Right cardiac atrium (tissue), 5 donors: ENCODE measurements around the gene SHROOM4. TPM values are rescaled to one million over a fixed set of nuclear protein-coding genes. Genes with fewer than 3 reads are reported as not detected.

Source experiments
- ATAC-seq, 2 donors: fragments of 200-7000 bp; cut with Tn5 transposase; one replicate each; pipeline versions ENCODE4 v1.8.0 to v1.9.1; 2020; ENCODE audit warnings: moderate library complexity in 2 of 2, mild to moderate bottlenecking in 1 of 2
- DNase-seq, 3 donors: peaks; one replicate each; pipeline ENCODE4 v3.0.0-alpha.2; 2020
- H3K27ac ChIP-seq: one replicate; pipeline ENCODE4 v1.5.1; 2013; ENCODE audit warnings: mild to moderate bottlenecking, low read length, control low read depth, moderate library complexity
- H3K27me3 ChIP-seq: one replicate; pipeline ENCODE4 v1.6.1; 2013; ENCODE audit not compliant: control insufficient read depth, insufficient read depth
- H3K4me1 ChIP-seq: one replicate; pipeline ENCODE4 v1.6.1; 2013; ENCODE audit warnings: low read length; ENCODE audit not compliant: control insufficient read depth, insufficient read depth
- H3K4me3 ChIP-seq: one replicate; pipeline ENCODE4 v1.5.1; 2013; ENCODE audit warnings: low read length, control low read depth
- H3K9me3 ChIP-seq: one replicate; pipeline ENCODE4 v1.6.1; 2013; ENCODE audit warnings: low read length; ENCODE audit not compliant: control insufficient read depth
- WGBS: extraction: QIAGEN DNeasy Blood & Tissue Kit; methylation state at CpG from one replicate; pipeline ENCODE4 v1.1.7; 2013; 5-methylcytosine and 5-hydroxymethylcytosine counted together
- intact Hi-C, 4 donors: fragments of 100-400 bp; cut with DNase I; formaldehyde crosslinking; loops; one replicate each; pipeline versions ENCODE4 v1.11.0 to v1.14.0; 2022 to 2023
- polyA plus RNA-seq: library from polyadenylated mRNA; stranded (reverse); fragments of 200-250 nt; gene quantifications from one replicate; pipeline ENCODE4 v1.2.3, GENCODE V29; 2013
- total RNA-seq, 4 donors: library from RNA; stranded (reverse); fragmentation: NEBNext Ultra II Directional; extraction: Animal tissue kit (Norgen Biotek cat#: 25700); gene quantifications; one replicate each; pipeline ENCODE4 v1.2.1, GENCODE V29; 2021
- donor health status: healthy with polysubstance abuse.
- donor health status: DM: no; HTN: yes; CAD: no.
- donor health status: DM: no; HTN: no; CAD: no.
- donor health status: DM: no; HTN: yes; CAD: no; lungs with severe emphysema.
- donor health status: DM: yes; HTN: yes; CAD: no.

The SHROOM4 gene
- total and polyA plus RNA-seq, 5 donors, result 6.2 to 12.9 (median 9.0) TPM

DNA sequence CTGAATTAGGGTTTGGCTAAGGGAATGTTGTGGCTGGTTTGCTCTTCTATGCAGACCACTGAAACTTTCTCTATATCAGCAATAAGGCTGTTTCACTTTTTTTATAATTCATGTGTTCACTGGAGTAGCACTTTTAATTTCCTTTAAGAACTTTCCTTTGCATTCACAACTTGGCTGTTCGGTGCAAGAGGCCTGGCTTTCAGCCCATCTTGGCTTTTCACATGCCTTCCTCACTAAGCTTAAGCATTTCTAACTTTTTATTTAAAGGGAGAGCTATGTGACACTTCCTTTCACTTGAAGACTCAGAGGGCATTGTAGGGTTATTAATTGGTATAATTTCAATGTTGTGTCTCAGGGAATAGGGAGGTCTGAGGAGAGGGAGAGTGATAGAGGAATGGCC, 142.3 kb downstream of the SHROOM4 start:
- intact Hi-C loops, result no loop called here
- H3K4me3 ChIP-seq, result no peak overlapping the region
- no peak for DNase-seq
- no peak for ATAC-seq
- H3K27me3 ChIP-seq, result no peaks in the 10 kb centered on the region
- H3K27ac ChIP-seq, result no peak overlapping the region
- 24% methylated on average over 1 of the region's 1 CpG for WGBS
- H3K9me3 ChIP-seq, result no peaks in the 10 kb centered on the region
- H3K4me1 ChIP-seq, result no peaks in the 10 kb centered on the region

- no peak for DNase-seq
- Histone ChIP-seq H3K4me1 (no peaks in the 10 kb centered on the region), H3K27me3 (no peaks in the 10 kb centered on the region), H3K4me3 (no peak overlapping the region), H3K27ac (no peak overlapping the region), H3K9me3 (no peaks in the 10 kb centered on the region)
- WGBS, result 94% methylated on average over 1 of the region's 1 CpG
- no peak for ATAC-seq
- intact Hi-C loops, result no loop called here
These were observed 145.1 kb downstream of the SHROOM4 start for GRCh38 chrX:50668860-50669259.

DNA sequence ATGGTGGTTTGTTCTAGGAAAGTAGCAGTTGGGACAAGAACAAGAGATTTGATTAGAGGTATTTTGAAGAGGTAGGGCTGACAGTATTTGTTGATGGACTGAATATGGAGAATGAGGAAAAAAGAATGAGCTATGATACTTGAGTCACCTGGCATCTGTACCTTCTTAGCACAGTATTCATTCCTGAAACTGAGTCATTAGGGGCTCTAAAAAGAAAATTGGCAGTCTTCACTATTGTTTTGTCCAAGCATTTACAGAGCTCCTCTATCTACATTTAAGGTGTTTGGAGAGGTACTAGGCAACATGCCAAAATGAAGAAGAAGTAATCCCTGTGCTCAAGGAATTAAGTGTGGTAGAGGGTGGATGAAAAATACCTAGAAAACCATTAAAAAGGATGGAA, 165.8 kb downstream of the SHROOM4 start:
- Histone ChIP-seq H3K4me3 (no peak overlapping the region), H3K27ac (no peak overlapping the region), H3K9me3 (no peaks in the 10 kb centered on the region), H3K4me1 (no peaks in the 10 kb centered on the region), H3K27me3 (no peaks in the 10 kb centered on the region)
- DNase-seq (no peak), ATAC-seq (no peak)
- intact Hi-C loops, result no loop called here

DNA sequence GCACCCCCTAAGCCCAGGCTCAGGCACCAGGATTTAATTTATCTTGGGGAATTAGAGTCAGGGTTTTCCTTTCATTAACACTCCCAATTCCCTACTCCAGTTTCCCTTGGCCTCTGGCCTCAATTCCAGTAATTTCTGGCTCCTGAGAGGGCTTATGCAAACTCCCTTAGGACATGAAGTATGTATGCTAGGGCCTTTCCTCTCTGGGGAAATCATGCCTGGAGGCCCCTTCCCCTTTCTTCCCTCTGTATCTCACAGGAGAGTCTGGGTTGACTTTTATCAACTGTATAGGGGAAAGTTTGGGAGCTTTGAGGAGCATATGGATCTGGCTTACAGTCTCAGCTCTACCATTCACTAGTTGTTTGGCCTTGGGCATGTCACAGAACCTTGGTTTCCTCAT, 169.5 kb downstream of the SHROOM4 start:
- Histone ChIP-seq H3K27me3 (no peaks in the 10 kb centered on the region), H3K9me3 (no peaks in the 10 kb centered on the region), H3K4me3 (no peak overlapping the region), H3K4me1 (no peaks in the 10 kb centered on the region), H3K27ac (peak overlapping the region; percentile 62)
- no peak for ATAC-seq
- intact Hi-C loops, result no loop called here
- DNase-seq, result no peak

- peak; percentile 86 to 87 for ATAC-seq
- peak; percentile 57 to 71 (median 70) for DNase-seq
- intact Hi-C loops, result no loop called here
- H3K4me3 ChIP-seq, result peak overlapping the region; percentile 67
- no peaks in the 10 kb centered on the region for H3K9me3 ChIP-seq
- 64% methylated on average over 7 of the region's 7 CpGs for WGBS
- H3K4me1 ChIP-seq, result peaks cover 2% of the 10 kb centered on the region
- H3K27me3 ChIP-seq, result no peaks in the 10 kb centered on the region
- H3K27ac ChIP-seq, result peak overlapping the region; percentile 62
These were observed 170.4 kb downstream of the SHROOM4 start for GRCh38 chrX:50643525-50644137.

DNA sequence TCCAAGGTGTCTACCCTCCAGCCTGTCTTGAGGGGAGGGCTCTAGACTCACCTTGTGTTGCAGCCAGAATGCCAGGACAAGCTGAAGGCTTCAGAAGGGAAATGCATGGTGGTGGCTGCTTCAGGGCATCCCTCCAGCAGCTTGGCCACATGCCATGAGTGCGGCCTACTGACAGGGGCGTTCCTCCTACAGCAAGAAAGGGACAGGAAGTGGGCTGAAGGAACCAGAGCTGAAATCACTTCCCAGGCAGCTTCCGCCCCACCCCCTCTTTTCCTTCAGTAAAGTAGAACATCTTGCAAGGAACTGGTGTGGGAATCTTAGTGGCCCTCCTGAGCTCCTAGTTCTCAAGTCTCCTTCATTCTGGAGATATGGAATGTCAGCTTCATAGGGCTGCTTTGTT, 175.9 kb downstream of the SHROOM4 start:
- peak; percentile 78 to 89 (median 84) for DNase-seq
- Histone ChIP-seq H3K9me3 (no peaks in the 10 kb centered on the region), H3K27me3 (no peaks in the 10 kb centered on the region), H3K4me1 (peaks cover 4% of the 10 kb centered on the region), H3K27ac (no peak overlapping the region), H3K4me3 (no peak overlapping the region)
- ATAC-seq, result peak; percentile 38 to 76
- intact Hi-C loops, result no loop called here
- WGBS, result 44% methylated on average over 3 of the region's 3 CpGs

DNA sequence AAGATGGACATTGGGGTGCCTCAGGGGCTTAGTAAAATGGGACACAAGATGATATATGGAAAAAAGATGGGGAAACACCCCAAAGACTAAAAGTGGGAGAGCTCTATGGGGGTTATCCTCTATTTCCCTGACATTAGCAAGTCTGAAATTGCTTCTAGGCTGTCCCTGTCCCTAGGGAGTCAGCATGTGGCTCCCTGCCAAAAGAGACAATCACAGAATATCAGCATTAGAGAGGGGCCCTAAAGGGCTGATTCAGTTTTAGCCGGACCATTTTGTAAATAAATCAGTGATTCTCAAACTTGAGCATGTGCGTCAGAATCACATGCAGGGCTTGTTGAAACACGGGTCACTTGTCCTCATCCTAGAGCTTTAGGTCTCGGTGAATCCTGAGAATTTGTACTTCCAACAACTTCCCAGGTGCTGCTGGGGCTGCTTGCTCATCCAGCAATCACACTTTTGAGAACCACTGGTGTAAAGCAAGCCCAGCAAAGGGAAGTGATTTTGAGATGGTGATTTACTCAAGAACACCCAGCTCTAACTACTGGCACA, 178.1 kb downstream of the SHROOM4 start:
- peaks cover 4% of the 10 kb centered on the region for H3K4me1 ChIP-seq
- 43% methylated on average over 4 of the region's 4 CpGs for WGBS
- DNase-seq, result no peak
- no peak overlapping the region for H3K4me3 ChIP-seq
- H3K27me3 ChIP-seq, result no peaks in the 10 kb centered on the region
- H3K9me3 ChIP-seq, result no peaks in the 10 kb centered on the region
- intact Hi-C loops, result no loop called here
- ATAC-seq, result no peak
- H3K27ac ChIP-seq, result no peak overlapping the region

GRCh38 chrX:50635162-50635561, 178.8 kb downstream of the SHROOM4 start:
- Histone ChIP-seq H3K4me3 (no peak overlapping the region), H3K4me1 (peaks cover 4% of the 10 kb centered on the region), H3K27ac (no peak overlapping the region), H3K9me3 (no peaks in the 10 kb centered on the region), H3K27me3 (no peaks in the 10 kb centered on the region)
- DNase-seq (no peak), ATAC-seq (no peak)
- 93% methylated on average over 9 of the region's 9 CpGs for WGBS
- intact Hi-C loops, result no loop called here

DNA sequence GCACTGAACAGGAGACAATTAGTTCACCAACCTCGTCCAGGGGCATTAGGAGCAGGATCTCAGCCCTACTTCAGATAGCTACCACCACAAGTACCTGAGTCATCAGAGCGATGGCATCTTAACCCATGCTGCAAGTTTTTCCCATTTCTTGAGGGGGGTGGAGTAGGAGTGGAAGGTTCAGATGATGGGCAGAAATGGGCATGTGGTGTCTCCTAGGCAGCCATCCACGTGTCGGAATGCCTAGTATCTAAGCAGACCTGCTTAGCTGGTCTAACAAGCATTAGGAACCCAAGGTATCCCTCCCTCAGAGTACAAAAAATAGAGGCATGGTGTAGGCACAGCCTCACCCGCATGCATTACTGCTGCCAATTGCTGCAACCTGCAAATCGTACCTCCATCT, 184.2 kb downstream of the SHROOM4 start:
- ATAC-seq, result no peak
- no peaks in the 10 kb centered on the region for H3K27me3 ChIP-seq

DNA sequence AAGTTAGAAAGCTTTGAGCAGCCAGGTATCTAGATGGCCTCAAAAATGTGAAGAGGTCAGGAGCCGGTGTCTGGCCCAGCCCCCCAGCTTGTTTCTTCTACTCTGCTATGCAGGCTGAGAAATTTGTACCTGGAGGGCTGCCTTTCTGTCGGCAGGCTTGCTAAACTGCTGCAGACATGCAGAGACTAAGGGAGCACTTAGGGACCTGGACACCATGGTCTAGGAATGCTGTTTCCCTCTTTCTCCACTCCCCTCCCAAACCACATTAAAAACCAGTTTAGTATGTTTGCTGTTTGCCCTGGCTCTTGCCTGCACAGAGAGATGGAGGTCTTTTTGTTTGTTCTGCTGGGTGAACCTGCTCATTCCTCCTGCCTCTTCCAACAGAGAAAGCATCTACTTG, 186.3 kb downstream of the SHROOM4 start:
- intact Hi-C loops, result no loop called here
- Histone ChIP-seq H3K4me3 (no peak overlapping the region), H3K27ac (no peak overlapping the region), H3K9me3 (no peaks in the 10 kb centered on the region), H3K27me3 (no peaks in the 10 kb centered on the region), H3K4me1 (peaks cover 1% of the 10 kb centered on the region)
- WGBS, result 46% methylated on average over 2 of the region's 2 CpGs
- no peak for ATAC-seq
- no peak for DNase-seq

More for the DNA sequence above, 184.2 kb downstream of the SHROOM4 start:
- no peak overlapping the region for H3K27ac ChIP-seq
- 87% methylated on average over 6 of the region's 6 CpGs for WGBS
- no peaks in the 10 kb centered on the region for H3K9me3 ChIP-seq
- H3K4me1 ChIP-seq, result peaks cover 1% of the 10 kb centered on the region
- H3K4me3 ChIP-seq, result no peak overlapping the region
- intact Hi-C loops, result no loop called here
- DNase-seq, result no peak

DNA sequence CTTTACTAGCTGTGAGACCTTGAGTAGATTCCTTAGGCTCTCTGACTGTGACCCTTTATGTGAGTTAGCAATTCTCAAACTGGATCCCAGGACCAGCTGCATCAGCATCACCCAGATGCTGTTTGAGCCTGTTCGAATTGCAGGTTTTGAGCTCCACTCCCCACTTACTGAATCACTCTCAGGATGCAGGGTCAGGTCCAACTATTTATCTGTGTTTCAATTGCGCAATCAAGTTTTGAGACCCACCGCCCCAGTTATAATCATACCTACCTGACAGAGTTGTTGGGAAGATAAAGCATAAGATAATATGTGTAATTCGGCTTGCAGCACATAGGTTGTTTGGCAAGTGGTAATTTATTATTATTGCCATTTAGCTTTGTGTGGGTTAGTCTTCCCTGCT, 187.6 kb downstream of the SHROOM4 start:
- WGBS, result 95% methylated on average over 4 of the region's 4 CpGs
- intact Hi-C loops, result no loop called here
- Histone ChIP-seq H3K4me3 (no peak overlapping the region), H3K9me3 (no peaks in the 10 kb centered on the region), H3K27ac (no peak overlapping the region), H3K27me3 (no peaks in the 10 kb centered on the region), H3K4me1 (peaks cover 1% of the 10 kb centered on the region)
- no peak for DNase-seq
- no peak for ATAC-seq

DNA sequence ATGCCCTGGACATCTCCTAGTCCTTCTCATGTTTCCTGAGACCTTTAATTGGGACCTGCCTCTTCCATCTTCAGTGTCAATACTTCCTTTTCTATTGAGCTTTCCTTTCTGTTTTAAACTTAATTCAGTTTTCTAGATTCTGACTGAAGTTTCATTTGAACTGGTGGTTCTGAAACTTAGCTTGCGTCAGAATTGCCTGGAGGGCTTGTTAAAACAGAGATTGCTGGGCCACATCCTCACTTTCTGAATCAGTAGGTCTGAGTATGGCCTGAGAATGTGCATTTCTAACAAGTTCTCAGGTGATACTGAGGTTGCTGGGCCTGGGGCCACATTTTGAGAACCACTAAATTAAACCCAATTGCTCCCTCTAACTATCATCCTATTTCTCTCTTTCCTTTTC, 191.2 kb downstream of the SHROOM4 start:
- no peaks in the 10 kb centered on the region for H3K9me3 ChIP-seq
- no peak overlapping the region for H3K27ac ChIP-seq
- H3K4me1 ChIP-seq, result no peaks in the 10 kb centered on the region
- H3K27me3 ChIP-seq, result no peaks in the 10 kb centered on the region
- 86% methylated on average over 1 of the region's 1 CpG for WGBS
- ATAC-seq, result no peak
- intact Hi-C loops, result no loop called here
- no peak overlapping the region for H3K4me3 ChIP-seq
- DNase-seq, result no peak
